ENCODE results near the gene COX19.

Gene COX19

GRCh38 chr7:978049-978346, 2.6 kb upstream of the COX19 start:
- no peak for DNase-seq (ENCODE audit: low spot score)

GRCh38 chr7:977326-978048, 2.1 kb upstream of the COX19 start:
- DNase-seq (ENCODE audit: low spot score) = no peak

- DNase-seq (ENCODE audit: low spot score) = no peak
Observed at GRCh38 chr7:976901-977325, 1.6 kb upstream of the COX19 start.

GRCh38 chr7:975702-976473, 539 bp upstream of the COX19 start:
- DNase-seq (ENCODE audit: low spot score) = no peak

- no peak for DNase-seq (ENCODE audit: low spot score)
Observed at GRCh38 chr7:974172-974571, 1.2 kb downstream of the COX19 start.

- DNase-seq (ENCODE audit: low spot score) = no peak
Observed at GRCh38 chr7:973312-973711, 2.0 kb downstream of the COX19 start.

GRCh38 chr7:972676-973309, 2.6 kb downstream of the COX19 start:
- no peak for DNase-seq (ENCODE audit: low spot score)

GRCh38 chr7:972110-972509, 3.2 kb downstream of the COX19 start:
- no peak for DNase-seq (ENCODE audit: low spot score)

- no peak for DNase-seq (ENCODE audit: low spot score)
Observed at GRCh38 chr7:970744-971143, 4.6 kb downstream of the COX19 start.

- no peak for DNase-seq (ENCODE audit: low spot score)
Observed at GRCh38 chr7:969403-969802, 5.9 kb downstream of the COX19 start.

GRCh38 chr7:968205-969105, 6.9 kb downstream of the COX19 start:
- no peak for DNase-seq (ENCODE audit: low spot score)

- no peak for DNase-seq (ENCODE audit: low spot score)
Observed at GRCh38 chr7:967361-968082, 7.8 kb downstream of the COX19 start.

- DNase-seq (ENCODE audit: low spot score) = no peak
Observed at GRCh38 chr7:966291-967069, 8.9 kb downstream of the COX19 start.

GRCh38 chr7:964401-965231, 10.7 kb downstream of the COX19 start:
- peak; percentile 67 for DNase-seq (ENCODE audit: low spot score)

- no peak for DNase-seq (ENCODE audit: low spot score)
Observed at GRCh38 chr7:963236-964078, 11.9 kb downstream of the COX19 start.

- no peak for DNase-seq (ENCODE audit: low spot score)
Observed at GRCh38 chr7:962401-963081, 12.8 kb downstream of the COX19 start.

- no peak for DNase-seq (ENCODE audit: low spot score)
Observed at GRCh38 chr7:961546-962400, 13.6 kb downstream of the COX19 start.
